GM20431 (cell line): ENCODE measurements around the gene WARS2.
"Not testable (repeated sequence)": the region's sequence is repeated elsewhere in the genome, so short reads cannot be mapped to it uniquely, and the experiment has no call there.

ENCODE experiments used
- in situ Hi-C: fragments of 300-500 bp; cut with MseI, MboI; formaldehyde crosslinking; loops from one replicate; pipeline ENCODE4 v1.15.0; 2020; ENCODE audit warnings: low sequenced_read_pairs; ENCODE audit not compliant: unreplicated experiment

WARS2 gene

DNA sequence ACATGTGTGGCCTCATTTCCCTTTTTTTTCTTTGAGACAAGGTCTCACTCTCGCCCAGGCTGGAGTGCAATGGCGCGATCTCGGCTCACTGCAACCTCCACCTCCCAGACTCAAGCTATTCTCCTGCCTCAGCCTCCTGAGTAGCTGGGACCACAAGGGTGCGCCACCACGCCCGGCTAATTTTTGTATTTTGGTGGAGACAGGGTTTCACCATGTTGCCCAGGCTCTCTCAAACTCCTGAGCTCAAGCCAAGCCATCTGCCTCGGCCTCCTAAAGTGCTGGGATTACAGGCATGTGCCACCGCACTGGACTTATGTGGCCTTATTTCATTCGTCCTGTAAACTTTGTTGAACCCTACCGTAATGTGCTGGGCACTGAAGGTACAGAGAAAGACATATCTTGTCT is 569 bp upstream of the WARS2 start:
- in situ Hi-C loops = no loop called here

DNA sequence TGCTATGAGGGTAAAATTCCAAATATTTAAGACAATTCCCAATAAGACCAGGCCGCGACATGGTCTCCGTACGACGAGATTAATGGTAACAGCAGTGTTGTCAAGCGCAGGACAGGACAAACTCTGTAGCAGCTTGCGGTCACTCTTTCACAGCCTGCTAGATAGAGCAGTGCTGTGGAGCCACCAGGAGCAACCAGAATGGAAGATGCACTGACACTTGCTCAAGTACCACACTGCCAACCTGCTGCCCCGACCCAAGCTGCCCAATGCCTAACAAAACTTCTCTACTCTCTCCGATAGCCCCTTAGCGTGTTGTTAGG is 636 bp downstream of the WARS2 start:
- in situ Hi-C loops = no loop called here

DNA sequence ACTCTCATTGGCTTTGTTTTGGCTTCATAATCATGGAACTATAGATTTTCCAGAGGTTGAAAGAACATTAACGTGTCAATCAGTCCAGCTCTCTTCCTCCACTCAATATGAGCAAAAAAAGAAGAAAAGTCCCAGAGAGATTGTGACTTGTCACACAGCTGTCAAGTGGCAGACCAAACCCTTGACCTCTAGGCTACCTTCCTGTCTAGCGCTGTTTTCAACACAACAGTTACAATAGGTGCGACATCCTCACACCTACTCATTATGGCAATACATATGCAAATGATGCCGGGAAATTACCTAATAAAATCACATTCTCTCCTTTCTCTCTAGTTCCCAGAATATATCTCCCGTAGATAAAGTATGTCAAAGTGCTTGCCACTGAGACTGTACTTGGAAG is 1.1 kb downstream of the WARS2 start:
- in situ Hi-C loops = no loop called here

DNA sequence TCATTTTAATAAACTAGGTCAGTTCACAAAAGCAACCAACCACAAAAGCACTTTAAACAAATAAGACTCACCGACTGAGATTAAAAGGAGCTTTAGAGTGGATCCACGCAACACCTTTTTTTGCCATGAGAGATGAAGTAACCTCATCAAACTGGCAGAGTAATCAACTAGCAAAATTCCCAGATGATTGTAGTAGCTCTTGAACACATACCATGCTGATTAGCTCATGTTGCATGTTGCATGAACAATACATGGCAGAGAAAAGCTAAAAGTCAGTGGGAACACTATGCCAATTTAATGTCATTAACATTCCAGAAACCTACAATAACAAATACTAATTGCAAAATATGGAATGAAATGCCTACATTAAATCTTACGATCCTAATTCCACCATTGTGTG is 4.1 kb downstream of the WARS2 start:
- in situ Hi-C loops = no loop called here

DNA sequence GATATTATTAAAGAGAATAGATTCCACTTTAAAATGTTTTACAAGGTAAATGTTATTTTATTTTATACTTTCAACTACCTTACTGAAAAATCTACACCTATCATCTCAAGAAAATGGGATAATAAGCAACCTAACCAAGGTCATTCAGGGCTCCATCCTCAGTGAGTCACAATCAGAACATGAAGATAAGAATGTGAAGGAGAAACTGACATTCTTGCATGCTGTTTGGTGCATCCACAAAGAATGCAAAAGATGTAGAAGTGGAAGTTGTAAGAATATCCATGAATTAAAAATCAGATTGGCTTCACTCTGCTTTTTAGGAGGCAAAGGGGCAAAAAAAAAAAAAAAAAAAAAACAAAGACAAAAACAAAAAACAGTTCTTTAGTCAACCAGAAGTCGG is 6.5 kb downstream of the WARS2 start:
- in situ Hi-C loops = no loop called here

DNA sequence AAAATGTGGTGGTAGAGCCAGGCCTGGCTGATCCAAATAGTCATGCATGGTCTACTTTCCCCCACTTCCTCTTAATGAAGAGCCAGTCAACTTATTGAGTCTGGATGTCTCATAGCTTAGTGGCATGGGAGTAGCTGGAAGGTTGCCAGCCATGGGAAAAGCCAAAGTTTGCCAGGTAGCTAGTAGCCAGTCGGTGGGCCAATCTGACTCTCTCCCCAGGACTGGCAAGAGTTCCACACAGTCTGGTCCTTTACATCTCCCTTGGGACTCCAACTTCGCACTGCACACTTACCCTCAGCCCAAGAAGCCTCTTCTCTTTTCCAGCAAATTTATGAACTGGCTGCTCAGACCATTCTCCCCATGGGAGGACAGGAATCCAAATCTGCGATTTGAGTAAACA is 8.3 kb downstream of the WARS2 start:
- in situ Hi-C loops = no loop called here

DNA sequence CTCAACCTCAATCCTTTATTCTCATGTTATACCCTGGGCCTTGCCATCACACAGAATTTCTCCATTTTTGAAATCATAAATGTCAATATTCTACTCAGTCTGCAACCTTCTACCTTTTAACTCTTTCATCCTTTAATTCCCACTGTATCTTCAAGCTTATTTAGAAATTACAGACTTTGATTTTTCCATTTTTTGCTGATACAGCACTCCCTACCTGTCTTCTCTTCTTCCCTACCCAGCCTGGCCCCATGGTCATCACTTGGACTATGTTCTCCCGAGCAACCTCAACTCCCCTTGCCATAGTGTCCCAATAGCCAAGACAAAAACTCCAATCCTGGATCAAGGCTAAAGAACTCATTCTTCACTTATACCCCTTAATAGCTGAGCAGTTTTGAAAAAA is 14.6 kb downstream of the WARS2 start:
- in situ Hi-C loops = no loop called here

DNA sequence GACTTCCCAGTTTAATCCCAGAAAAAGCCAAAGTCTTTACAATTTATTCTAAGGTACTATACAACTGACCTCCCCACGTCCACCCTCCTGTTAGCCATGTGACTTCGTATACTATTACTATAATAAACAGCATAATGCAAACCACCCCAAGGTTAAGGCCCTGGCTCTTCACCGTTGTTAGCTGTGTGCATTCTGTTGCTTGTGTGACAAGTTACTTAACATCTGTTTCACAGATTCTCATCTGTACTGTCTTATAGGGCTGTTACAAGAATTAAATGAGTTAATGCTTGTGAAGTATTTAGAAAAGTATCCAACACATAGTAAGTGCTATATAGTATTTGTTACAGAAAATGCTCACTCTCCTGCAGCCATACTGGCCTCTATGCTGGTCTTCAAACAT is 15.7 kb downstream of the WARS2 start:
- in situ Hi-C loops = no loop called here

DNA sequence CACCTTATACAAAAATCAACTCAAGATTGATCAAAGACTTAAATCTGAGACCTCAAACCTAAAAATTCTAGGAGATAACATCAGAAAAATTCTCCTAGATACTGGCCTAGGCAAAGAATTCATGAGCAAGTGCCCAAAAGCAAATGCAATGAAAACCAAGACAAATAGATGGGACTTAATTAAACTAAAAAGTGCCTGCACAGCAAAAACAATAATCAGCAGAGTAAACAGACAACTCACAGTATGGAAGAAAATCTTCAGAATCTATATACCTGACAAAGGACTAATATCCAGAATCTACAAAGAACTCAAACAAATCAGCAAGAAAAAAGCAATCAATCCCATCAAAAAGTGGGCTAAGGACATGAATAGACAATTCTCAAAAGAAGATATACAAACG is 18.6 kb downstream of the WARS2 start:
- in situ Hi-C loops = not testable (repeated sequence)

DNA sequence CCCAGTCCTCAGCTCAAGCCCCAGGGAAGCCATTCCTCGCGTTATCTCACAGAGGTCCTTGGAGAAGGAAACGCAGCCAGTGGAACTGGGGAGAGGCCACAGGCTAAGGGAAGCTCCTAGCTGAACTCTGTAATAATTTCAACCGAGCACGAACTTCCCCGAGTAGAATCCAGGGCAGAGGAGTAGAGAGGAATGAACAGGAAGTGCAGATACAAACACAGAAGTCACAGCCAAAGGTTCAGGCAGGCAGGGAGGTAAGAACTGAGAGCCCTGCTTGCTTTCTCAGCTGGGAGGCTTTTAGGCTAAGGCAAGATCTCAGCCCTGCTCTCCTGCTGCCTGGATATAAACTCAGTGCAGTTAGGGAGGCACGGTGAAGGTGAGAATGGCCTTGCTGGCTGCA is 23.7 kb downstream of the WARS2 start:
- in situ Hi-C loops = no loop called here

DNA sequence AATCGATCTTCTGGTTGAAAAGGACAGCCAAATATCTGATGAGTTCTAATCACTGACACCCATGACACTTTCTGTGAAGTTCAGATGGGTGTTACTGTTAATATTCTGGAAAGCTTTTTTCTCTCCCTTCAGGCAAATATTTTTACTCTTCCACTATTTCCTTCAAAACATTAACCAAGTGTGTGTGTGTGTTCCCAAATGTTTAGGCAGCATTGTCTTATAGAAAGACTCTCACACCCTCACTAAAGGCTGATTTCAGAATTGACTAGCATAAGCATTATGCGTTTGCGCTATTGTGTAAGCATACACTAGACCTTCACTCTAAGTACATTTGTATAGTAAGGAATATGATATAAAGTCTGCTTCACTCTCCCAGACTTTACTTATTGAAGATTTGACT is 24.7 kb downstream of the WARS2 start:
- in situ Hi-C loops = no loop called here

DNA sequence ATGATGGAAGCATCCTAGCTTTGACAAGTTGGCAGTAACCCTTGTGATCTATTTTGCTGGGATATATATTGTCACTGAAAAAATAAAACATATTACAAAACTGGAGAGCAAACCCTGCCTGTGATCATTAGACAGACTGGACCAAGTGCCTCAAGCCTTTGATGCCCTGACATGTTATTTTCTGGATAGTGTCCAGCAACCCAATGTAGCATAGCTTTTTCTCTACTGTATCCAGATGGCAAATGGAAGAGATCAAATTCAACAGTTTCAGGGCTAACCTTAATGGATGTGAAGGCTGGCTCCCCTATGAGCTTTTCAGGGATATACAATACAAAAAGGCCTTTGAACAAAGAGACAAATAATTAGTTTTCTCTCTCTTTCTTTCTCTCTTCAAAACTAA is 25.1 kb downstream of the WARS2 start:
- in situ Hi-C loops = no loop called here

DNA sequence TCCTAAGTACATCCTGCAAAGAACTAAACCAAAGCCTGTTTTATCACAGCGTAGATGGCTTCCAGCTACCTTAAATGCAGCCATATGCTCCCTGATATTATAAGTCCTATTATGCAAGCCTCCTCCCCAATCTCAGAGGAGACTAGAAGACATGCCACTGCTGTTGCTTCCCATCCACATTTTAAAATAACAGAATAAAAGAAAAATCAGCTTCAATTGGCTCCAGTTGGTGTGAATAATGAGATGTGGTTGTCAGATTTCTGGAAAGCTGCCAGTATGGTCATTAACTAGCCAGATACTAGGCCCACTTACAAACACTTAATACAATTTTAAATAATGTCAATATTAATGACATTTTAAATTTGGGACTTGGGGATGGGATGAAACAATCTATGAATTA is 25.7 kb downstream of the WARS2 start:
- in situ Hi-C loops = no loop called here

DNA sequence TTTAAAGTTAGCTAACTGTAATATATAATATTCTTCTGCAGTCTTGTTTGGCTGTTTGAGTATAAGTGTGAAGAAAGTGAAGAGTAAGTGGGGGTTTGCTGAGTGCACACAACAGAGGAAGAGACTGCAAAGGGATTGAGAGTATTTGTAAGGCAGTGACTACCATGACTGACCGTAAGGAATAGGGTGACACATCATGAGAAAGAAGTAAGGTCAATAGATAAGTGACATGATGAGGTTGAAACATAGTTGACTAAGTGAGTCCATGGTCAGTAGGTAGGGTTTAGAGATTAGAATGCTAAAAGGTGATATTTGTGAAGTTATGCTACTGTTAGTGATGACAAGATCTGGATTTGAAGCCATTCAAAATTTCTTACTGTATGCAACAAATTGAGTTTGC is 27.7 kb downstream of the WARS2 start:
- in situ Hi-C loops = no loop called here

DNA sequence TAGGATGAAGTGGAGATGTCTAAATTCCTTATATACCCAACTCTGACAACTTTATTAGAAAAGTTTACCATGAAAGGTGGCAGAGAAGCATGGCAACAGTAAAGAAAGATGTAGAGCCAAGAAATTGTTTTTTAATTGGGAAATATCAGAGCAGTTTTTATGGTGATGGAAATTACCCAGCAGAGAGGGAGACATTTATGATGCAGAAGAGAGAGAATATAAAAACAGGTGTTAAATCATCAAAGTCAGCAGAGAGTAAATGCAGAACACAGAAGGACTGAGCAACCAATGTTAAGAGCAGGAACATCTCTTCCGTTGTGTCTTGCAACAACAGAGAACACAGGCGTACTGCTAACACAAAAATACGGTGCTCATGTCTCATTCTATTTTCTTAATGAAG is 28.2 kb downstream of the WARS2 start:
- in situ Hi-C loops = no loop called here

DNA sequence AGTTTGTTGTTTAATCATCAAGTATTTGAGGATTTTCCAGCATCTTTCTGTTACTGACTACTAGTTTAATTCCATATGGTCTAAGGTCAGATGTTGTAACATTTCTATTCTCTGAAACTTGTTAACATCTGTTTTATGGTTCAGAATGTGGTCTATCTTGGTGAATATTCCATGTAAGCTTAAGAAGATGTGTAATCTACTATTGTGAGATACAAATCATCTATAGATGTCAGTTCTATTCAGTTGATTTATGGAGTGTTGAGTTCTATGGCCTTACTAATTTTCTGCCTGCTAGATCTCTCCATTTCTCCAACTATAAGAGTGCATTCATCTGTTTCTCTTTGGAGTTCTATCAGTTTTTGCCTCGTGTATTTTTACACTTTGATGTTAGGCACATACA is 31.5 kb downstream of the WARS2 start:
- in situ Hi-C loops = no loop called here

DNA sequence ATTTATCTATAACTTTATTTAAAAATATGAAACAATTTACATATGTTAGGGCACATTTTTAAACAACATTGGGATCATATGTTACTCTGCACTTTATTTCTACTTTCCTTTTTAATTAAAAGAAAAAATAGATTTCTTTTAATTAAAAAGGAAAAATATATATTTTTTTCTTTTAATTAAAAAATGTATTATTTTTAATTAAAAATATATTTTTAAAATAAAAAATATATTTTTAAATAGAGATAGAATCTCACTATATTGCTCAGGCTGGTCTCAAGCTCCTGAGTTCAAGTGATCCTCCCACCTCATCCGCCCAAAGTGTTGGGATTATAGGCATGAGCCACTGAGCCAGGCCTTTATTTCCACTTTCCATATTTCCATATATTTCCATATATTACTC is 36.7 kb downstream of the WARS2 start:
- in situ Hi-C loops = no loop called here

DNA sequence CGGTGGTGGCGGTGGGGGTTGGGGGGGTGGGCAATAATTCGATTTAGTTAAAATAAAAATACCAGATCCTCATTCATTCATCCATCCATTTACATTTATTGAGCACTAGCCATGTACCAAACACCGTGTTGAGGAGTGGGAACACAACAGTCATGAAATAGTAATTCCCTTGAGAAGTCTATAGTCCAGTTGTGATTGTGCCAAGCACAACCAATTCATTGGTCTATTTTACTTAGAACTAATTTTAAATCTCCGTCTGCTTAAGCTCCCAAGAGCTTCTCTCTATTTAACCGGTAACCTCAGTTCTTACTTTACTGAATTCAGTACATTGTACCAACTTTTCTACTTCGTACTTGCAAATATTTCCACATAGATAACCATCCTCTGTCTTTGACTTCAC is 38.4 kb downstream of the WARS2 start:
- in situ Hi-C loops = no loop called here

DNA sequence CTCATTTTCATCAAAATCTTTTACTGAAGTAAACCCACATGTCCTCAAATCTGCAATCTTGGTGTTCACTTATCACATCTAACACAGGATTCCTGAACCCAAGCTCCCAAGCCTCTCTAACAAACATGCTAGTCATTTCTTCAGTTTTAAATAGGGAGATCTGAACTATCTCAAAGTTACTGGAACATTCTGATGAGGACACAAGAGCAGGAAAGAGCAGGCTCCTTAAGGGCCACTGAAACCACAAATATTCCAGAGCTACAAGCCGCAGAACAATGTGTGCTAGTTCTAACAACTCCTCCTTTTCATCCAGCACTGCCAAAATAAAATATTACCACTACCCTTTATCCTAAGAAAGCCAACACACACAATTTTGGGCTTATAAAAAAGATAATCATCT is 38.9 kb downstream of the WARS2 start:
- in situ Hi-C loops = no loop called here

DNA sequence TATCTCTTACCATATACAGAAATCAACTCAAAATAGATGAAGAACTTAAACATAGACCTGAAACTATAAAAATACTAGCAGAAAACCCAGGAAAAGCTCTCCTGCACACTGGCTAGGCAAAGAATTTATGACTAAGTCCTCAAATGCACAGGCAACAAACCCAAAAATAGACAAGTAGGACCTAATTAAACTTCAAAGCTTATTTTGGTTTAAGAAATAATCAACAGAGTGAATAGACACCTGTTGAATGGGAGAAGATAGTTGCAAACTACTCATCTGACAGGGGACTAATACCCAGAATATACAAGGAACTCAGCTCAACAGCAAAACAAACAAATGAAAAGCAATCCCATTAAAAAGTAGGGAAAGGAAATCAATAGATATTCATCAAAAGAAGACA is 40.7 kb downstream of the WARS2 start:
- in situ Hi-C loops = no loop called here

DNA sequence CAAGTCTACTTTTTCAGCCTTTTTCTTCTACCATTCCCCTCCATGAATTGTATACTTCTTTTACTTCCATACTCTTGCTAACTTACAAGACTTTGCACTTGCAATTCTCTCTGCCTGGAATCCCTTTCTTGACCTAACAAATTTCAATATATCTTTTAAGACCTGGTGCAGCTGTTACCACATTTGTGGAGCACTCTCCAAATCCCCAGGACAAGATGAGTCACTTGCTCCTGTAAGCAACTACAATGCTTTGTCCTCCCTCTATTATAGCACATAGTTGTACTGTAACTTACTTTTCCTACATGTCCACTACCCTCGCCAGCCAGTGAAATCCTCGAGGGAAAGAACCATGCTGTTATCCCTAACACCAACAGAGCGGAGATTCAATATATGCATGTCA is 43.1 kb downstream of the WARS2 start:
- in situ Hi-C loops = no loop called here

DNA sequence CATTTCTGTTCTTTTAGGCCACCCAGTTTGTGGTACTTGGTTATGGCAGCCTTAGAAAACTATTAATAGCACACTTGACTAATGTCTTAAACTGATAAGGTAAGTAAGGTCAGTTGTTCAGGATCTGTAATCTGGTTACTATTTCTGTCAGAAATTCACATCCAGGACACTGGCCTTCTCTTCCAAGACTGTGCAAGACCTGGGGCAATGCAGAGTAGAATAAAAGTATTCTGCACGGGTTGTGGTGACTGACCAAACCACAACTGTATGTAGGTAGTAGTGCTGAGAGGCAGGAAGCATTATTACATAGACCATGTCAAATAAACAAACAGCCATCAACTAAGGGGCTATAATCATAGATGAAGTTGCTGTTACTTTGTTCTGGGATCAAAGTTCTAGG is 46.7 kb downstream of the WARS2 start:
- in situ Hi-C loops = no loop called here

DNA sequence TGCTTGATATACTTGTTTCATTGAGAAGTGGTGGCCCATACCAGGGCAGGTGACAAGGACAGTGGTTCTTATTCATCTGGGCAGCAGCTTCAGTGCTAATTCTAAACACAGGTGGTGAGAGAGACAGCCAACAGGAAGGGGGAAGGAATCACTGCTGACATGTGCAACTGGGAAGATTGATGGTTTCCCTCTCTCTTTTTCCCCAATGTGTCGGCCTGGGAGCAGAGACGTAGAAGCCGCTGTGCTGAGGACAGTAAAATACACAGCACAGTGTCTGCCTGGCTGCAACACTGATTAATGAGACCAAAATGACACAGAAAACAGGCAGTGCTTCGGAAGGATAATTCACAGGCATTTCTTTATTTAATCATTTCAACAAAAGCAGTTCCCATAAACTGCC is 48.8 kb downstream of the WARS2 start:
- in situ Hi-C loops = no loop called here
